Smooth muscle cell (in vitro differentiated cells): ENCODE measurements around the gene WDR83. TPM values are rescaled to one million over a fixed set of nuclear protein-coding genes. Genes with fewer than 3 reads are reported as not detected.
A peak's percentile ranks its signal among the peaks of the same experiment; 100 is the strongest.
"Not testable (repeated sequence)": the region's sequence is repeated elsewhere in the genome, so short reads cannot be mapped to it uniquely, and the experiment has no call there.

ENCODE experiments used
- DNase-seq: peaks from one replicate; lab custom pipeline; 2025; ENCODE audit not compliant: unreplicated experiment; lab: John Stamatoyannopoulos, UW
- H2AFZ ChIP-seq: fragments of 200-600 bp; sonication (generic); 2 replicates; pipeline ENCODE4 v1.6.0; 2016; ENCODE audit warnings: antibody characterized with exemption, low read depth, mild to moderate bottlenecking
- H3F3A ChIP-seq: fragments of 200-600 bp; sonication (generic); 2 replicates; pipeline ENCODE4 v1.6.0; 2017; ENCODE audit warnings: antibody characterized with exemption, low read depth
- H3K27ac ChIP-seq: fragments of 200-600 bp; sonication (generic); 2 replicates; pipeline ENCODE4 v1.5.1; 2016; ENCODE audit warnings: low read depth, mild to moderate bottlenecking
- H3K27me3 ChIP-seq: fragments of 200-600 bp; sonication (generic); 2 replicates; pipeline ENCODE4 v1.6.1; 2016; ENCODE audit warnings: low read depth, mild to moderate bottlenecking
- H3K36me3 ChIP-seq: fragments of 200-600 bp; sonication (generic); 2 replicates; pipeline ENCODE4 v1.5.1; 2016; ENCODE audit warnings: low read depth
- H3K4me1 ChIP-seq: fragments of 200-600 bp; sonication (generic); 2 replicates; pipeline ENCODE4 v1.5.1; 2016; ENCODE audit warnings: low read depth
- H3K4me2 ChIP-seq: fragments of 200-600 bp; sonication (generic); 2 replicates; pipeline ENCODE4 v1.6.0; 2016; ENCODE audit warnings: mild to moderate bottlenecking
- H3K4me3 ChIP-seq: fragments of 200-600 bp; sonication (generic); 2 replicates; pipeline ENCODE4 v1.5.1; 2016; ENCODE audit warnings: mild to moderate bottlenecking
- H3K79me2 ChIP-seq: fragments of 200-600 bp; sonication (generic); 2 replicates; pipeline ENCODE4 v1.6.0; 2016; ENCODE audit warnings: low read depth, mild to moderate bottlenecking
- H3K9ac ChIP-seq: fragments of 200-600 bp; sonication (generic); 2 replicates; pipeline ENCODE4 v1.6.0; 2016; ENCODE audit warnings: low read depth
- H3K9me3 ChIP-seq: fragments of 200-600 bp; sonication (generic); replicated peaks from 2 replicates; pipeline ENCODE4 v1.5.1; 2016; ENCODE audit warnings: low read depth
- H4K20me1 ChIP-seq: fragments of 200-600 bp; sonication (generic); 2 replicates; pipeline ENCODE4 v1.6.0; 2016; ENCODE audit warnings: low read depth
- WGBS: methylation state at CpG from one replicate; pipeline ENCODE4 v1.1.7; 2016; ENCODE audit warnings: low lambda C conversion rate; 5-methylcytosine and 5-hydroxymethylcytosine counted together
- polyA plus RNA-seq: library from polyadenylated mRNA; unstranded; fragments of >200 nt; fragmentation: Nextera tagmentation; extraction: Ambion mirVana; gene quantifications from 2 replicates; pipeline ENCODE4 v1.2.1, GENCODE V29; 2016
- total RNA-seq: library from RNA; depleted of rRNA; stranded (reverse); fragments of >200 nt; gene quantifications from 2 replicates; pipeline ENCODE4 v1.2.3, GENCODE V29; 2014
- TF ChIP-seq, protein P1 (sequence below): fragments of 200-600 bp; sonication (generic); IDR thresholded peaks from 2 replicates; pipeline ENCODE4 v1.5.1; 2017; ENCODE audit warnings: borderline replicate concordance, mild to moderate bottlenecking, antibody characterized with exemption; ENCODE audit not compliant: insufficient read depth, poor library complexity, severe bottlenecking

Gene WDR83
- total and polyA plus RNA-seq, 2 experiments from 2014 or later = 12.4 to 21.6 TPM

- Histone ChIP-seq H3K36me3 (no peaks in the 10 kb centered on the region), H3K9ac (no peak overlapping the region), H3K4me2 (no peak overlapping the region), H3F3A (no peaks in the 10 kb centered on the region), H3K27ac (no peak overlapping the region), H3K27me3 (no peaks in the 10 kb centered on the region), H3K4me3 (no peak overlapping the region), H3K9me3 (no peaks in the 10 kb centered on the region), H3K79me2 (peaks cover 2% of the 10 kb centered on the region), H2AFZ (no peak overlapping the region), H3K4me1 (no peaks in the 10 kb centered on the region), H4K20me1 (peaks cover 17% of the 10 kb centered on the region)
- TF ChIP-seq, protein P1, sequence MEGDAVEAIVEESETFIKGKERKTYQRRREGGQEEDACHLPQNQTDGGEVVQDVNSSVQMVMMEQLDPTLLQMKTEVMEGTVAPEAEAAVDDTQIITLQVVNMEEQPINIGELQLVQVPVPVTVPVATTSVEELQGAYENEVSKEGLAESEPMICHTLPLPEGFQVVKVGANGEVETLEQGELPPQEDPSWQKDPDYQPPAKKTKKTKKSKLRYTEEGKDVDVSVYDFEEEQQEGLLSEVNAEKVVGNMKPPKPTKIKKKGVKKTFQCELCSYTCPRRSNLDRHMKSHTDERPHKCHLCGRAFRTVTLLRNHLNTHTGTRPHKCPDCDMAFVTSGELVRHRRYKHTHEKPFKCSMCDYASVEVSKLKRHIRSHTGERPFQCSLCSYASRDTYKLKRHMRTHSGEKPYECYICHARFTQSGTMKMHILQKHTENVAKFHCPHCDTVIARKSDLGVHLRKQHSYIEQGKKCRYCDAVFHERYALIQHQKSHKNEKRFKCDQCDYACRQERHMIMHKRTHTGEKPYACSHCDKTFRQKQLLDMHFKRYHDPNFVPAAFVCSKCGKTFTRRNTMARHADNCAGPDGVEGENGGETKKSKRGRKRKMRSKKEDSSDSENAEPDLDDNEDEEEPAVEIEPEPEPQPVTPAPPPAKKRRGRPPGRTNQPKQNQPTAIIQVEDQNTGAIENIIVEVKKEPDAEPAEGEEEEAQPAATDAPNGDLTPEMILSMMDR = no peak
- DNase-seq = no peak
- WGBS = 97% methylated on average over 9 of the region's 10 CpGs
Observed at GRCh38 chr19:12675399-12675798, 8.8 kb downstream of the WDR83 start.

DNA sequence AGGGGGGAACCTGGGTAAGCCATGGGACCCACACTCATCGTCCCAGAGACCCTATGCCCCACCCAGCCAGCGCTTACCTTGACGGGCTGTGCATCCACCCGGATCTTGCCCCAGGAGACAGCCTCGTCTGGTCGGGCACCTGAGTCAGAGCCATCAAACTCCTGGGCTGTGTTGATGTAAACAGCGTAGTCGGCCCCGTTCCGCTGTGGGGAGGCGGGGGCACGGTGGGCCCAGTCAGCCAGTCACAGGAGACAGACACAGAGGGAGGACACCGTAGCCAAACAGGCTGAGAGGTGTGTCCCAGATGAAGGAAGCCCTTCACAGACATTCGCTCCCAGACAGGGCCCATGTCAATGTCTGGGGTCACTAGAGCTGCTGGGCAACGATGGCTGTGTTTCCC is 9.3 kb downstream of the WDR83 start:
- no peak for DNase-seq
- TF ChIP-seq, protein P1 = no peak
- H3K36me3 ChIP-seq = no peaks in the 10 kb centered on the region
- H3K27me3 ChIP-seq = no peaks in the 10 kb centered on the region
- no peak overlapping the region for H2AFZ ChIP-seq
- no peak overlapping the region for H3K27ac ChIP-seq
- no peaks in the 10 kb centered on the region for H3K79me2 ChIP-seq
- WGBS = 99% methylated on average over 15 of the region's 15 CpGs
- H3K4me3 ChIP-seq = no peak overlapping the region
- H3K9me3 ChIP-seq = no peaks in the 10 kb centered on the region
- no peaks in the 10 kb centered on the region for H3K4me1 ChIP-seq
- peaks cover 17% of the 10 kb centered on the region for H4K20me1 ChIP-seq
- H3K4me2 ChIP-seq = no peak overlapping the region
- no peaks in the 10 kb centered on the region for H3F3A ChIP-seq
- no peak overlapping the region for H3K9ac ChIP-seq

- no peaks in the 10 kb centered on the region for H3K9me3 ChIP-seq
- H3F3A ChIP-seq = no peaks in the 10 kb centered on the region
- no peak overlapping the region for H3K27ac ChIP-seq
- no peaks in the 10 kb centered on the region for H3K27me3 ChIP-seq
- H3K4me1 ChIP-seq = no peaks in the 10 kb centered on the region
- H3K4me3 ChIP-seq = no peak overlapping the region
- TF ChIP-seq, protein P1 = peak; percentile 77
- 33% methylated on average over 4 of the region's 4 CpGs for WGBS
- DNase-seq = peak; percentile 47
- H4K20me1 ChIP-seq = peaks cover 17% of the 10 kb centered on the region
- no peaks in the 10 kb centered on the region for H3K36me3 ChIP-seq
- no peak overlapping the region for H3K9ac ChIP-seq
- H3K4me2 ChIP-seq = no peak overlapping the region
- H3K79me2 ChIP-seq = no peaks in the 10 kb centered on the region
- H2AFZ ChIP-seq = no peak overlapping the region
Observed at GRCh38 chr19:12676384-12676792, 9.8 kb downstream of the WDR83 start.

- no peaks in the 10 kb centered on the region for H3F3A ChIP-seq
- 97% methylated on average over 12 of the region's 12 CpGs for WGBS
Observed at GRCh38 chr19:12676928-12677327, 10.3 kb downstream of the WDR83 start.

DNA sequence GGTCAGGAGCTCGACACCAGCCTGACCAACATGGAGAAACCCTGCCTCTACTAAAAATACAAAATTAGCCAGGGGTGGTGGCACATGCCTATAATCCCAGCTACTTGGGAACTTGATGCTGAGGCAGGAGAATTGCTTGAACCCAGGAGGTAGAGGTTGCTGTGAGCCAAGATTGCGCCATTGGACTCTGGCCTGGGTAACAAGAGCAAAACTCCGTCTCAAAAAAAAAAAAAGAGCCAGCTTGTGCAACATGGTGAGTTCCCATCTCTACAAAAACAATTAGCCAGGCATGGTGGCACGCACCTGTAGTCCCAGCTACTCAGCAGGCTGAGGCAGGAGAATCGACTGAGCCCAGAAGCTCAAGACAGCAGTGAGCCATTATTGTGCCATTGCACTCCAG is 11.4 kb downstream of the WDR83 start:
- H3K27me3 ChIP-seq, H3K9me3 ChIP-seq, H3K9ac ChIP-seq, H3K79me2 ChIP-seq, H3K4me2 ChIP-seq, H3K4me1 ChIP-seq, H3F3A ChIP-seq, DNase-seq, H3K4me3 ChIP-seq, H3K27ac ChIP-seq, H3K36me3 ChIP-seq, H2AFZ ChIP-seq: not testable (repeated sequence)
- peaks cover 17% of the 10 kb centered on the region for H4K20me1 ChIP-seq
- 100% methylated on average over 5 of the region's 5 CpGs for WGBS

More at GRCh38 chr19:12676928-12677327, 10.3 kb downstream of the WDR83 start:
- H3K9me3 ChIP-seq = no peaks in the 10 kb centered on the region
- H3K36me3 ChIP-seq = no peaks in the 10 kb centered on the region
- no peaks in the 10 kb centered on the region for H3K4me1 ChIP-seq
- no peak for DNase-seq
- H2AFZ ChIP-seq = no peak overlapping the region
- H4K20me1 ChIP-seq = peaks cover 17% of the 10 kb centered on the region
- H3K27ac ChIP-seq = no peak overlapping the region
- H3K27me3 ChIP-seq = no peaks in the 10 kb centered on the region
- no peak overlapping the region for H3K4me3 ChIP-seq
- H3K9ac ChIP-seq = no peak overlapping the region
- TF ChIP-seq, protein P1 = no peak
- H3K4me2 ChIP-seq = no peak overlapping the region
- no peaks in the 10 kb centered on the region for H3K79me2 ChIP-seq
